ENCODE results near the gene LRRC52. TPM values are rescaled to one million over a fixed set of nuclear protein-coding genes. Genes with fewer than 3 reads are reported as not detected.

LRRC52 gene, protein sequence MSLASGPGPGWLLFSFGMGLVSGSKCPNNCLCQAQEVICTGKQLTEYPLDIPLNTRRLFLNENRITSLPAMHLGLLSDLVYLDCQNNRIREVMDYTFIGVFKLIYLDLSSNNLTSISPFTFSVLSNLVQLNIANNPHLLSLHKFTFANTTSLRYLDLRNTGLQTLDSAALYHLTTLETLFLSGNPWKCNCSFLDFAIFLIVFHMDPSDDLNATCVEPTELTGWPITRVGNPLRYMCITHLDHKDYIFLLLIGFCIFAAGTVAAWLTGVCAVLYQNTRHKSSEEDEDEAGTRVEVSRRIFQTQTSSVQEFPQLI
- not detected for total RNA-seq

DNA sequence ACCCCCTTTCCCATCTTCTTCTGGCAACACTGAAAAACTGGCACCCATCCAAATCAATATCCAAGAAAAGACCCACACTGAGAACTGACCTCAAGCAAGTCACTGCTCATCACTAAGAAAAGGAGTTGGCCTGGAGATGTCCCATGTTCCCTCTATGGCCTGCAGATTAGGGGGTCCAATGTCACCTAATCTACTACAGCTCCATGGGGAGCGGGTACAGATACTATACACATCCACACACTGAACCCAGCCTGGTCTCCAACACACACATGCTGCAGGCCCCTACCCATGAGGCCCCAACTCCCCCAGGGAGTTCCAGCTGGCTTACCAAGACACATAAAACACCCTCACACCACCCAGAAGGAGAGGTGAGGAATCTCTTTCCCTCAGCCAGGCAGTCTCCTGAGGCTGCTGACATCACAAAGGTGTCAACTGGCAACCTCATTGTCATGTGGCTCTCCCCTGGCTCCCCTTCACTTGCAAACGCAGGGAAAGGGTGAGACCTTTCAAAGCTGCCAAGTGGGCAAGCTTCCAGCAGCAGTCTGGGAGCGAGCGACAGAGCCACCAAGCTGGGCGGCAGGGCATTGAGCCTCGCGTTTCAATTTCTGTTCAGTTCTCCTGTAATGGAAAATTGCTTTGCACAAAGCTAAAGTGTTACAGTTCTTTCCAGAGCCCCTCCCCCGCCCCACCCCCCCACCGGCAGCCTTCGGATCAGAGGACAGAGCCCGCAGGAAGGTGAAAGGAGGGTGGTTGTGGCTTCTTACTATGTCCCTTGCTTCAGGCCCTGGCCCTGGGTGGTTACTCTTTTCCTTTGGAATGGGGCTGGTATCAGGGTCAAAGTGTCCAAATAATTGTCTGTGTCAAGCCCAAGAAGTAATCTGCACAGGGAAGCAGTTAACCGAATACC is at the start of gene LRRC52:
Gene LRRC52 (plus strand): TSS at position 469 of the 907 bp plus-strand sequence. CDS start 297 bp downstream, at position 766.
- TF ChIP-seq, protein P1, sequence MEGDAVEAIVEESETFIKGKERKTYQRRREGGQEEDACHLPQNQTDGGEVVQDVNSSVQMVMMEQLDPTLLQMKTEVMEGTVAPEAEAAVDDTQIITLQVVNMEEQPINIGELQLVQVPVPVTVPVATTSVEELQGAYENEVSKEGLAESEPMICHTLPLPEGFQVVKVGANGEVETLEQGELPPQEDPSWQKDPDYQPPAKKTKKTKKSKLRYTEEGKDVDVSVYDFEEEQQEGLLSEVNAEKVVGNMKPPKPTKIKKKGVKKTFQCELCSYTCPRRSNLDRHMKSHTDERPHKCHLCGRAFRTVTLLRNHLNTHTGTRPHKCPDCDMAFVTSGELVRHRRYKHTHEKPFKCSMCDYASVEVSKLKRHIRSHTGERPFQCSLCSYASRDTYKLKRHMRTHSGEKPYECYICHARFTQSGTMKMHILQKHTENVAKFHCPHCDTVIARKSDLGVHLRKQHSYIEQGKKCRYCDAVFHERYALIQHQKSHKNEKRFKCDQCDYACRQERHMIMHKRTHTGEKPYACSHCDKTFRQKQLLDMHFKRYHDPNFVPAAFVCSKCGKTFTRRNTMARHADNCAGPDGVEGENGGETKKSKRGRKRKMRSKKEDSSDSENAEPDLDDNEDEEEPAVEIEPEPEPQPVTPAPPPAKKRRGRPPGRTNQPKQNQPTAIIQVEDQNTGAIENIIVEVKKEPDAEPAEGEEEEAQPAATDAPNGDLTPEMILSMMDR (IDR thresholded peaks at IDR 0.05), result no peak
- TF ChIP-seq POLR2A (IDR thresholded peaks at IDR 0.05), result no peak
- Histone ChIP-seq H3K4me1 (no peaks in the 10 kb centered on the region), H3K27me3 (no peaks in the 10 kb centered on the region), H3K27ac (no peak within 1 kb of the TSS), H3K36me3 (no peaks in the 10 kb centered on the region), H3K9me3 (no peaks in the 10 kb centered on the region), H3K4me3 (no peak within 1 kb of the TSS)
- DNase-seq, result no peak

GRCh38 chr1:165494949-165495857 is 48.6 kb upstream of the LRRC52 start:
- no peak for DNase-seq
- H3K4me1 ChIP-seq, result no peaks in the 10 kb centered on the region
- H3K4me3 ChIP-seq, result no peak overlapping the region
- no peaks in the 10 kb centered on the region for H3K27me3 ChIP-seq
- no peaks in the 10 kb centered on the region for H3K9me3 ChIP-seq
- H3K36me3 ChIP-seq, result no peaks in the 10 kb centered on the region
- no peak overlapping the region for H3K27ac ChIP-seq
- TF ChIP-seq POLR2A (IDR thresholded peaks at IDR 0.05), result no peak
- TF ChIP-seq, protein P1 (IDR thresholded peaks at IDR 0.05), result no peak

GRCh38 chr1:165495858-165496205 is 48.0 kb upstream of the LRRC52 start:
- H3K36me3 ChIP-seq, result no peaks in the 10 kb centered on the region

DNA sequence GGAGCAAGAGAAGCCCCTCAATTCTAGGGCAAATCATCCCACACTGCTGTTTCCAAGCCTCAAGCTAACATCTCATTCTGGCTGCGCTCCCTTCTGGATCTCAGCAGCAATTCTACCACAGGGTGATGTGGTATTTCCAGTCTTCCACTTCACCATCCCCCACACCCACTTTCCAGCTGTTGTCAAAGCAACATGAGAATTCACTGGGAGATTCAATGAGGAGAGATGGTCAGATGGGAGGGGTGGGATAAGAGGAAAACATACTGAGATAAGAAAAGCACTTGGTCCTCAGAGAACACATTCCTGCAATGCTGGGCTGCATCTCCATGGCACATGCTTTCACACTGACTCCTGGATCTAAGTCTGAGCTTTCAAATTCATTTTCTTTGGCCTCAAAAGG is 47.3 kb upstream of the LRRC52 start:
- Histone ChIP-seq H3K27me3 (no peaks in the 10 kb centered on the region), H3K9me3 (no peaks in the 10 kb centered on the region), H3K4me1 (no peaks in the 10 kb centered on the region), H3K27ac (no peak overlapping the region), H3K36me3 (no peaks in the 10 kb centered on the region), H3K4me3 (no peak overlapping the region)
- no peak for DNase-seq
- TF ChIP-seq POLR2A (IDR thresholded peaks at IDR 0.05), result no peak
- TF ChIP-seq, protein P1 (IDR thresholded peaks at IDR 0.05), result no peak

More at GRCh38 chr1:165495858-165496205, 48.0 kb upstream of the LRRC52 start:
- no peak for TF ChIP-seq POLR2A (IDR thresholded peaks at IDR 0.05)
- TF ChIP-seq, protein P1 (IDR thresholded peaks at IDR 0.05), result no peak
- Histone ChIP-seq H3K9me3 (no peaks in the 10 kb centered on the region), H3K27me3 (no peaks in the 10 kb centered on the region), H3K4me3 (no peak overlapping the region), H3K4me1 (no peaks in the 10 kb centered on the region), H3K27ac (no peak overlapping the region)
- no peak for DNase-seq

All from Peyer's patch (tissue), 4 donors.